Measurements from ENCODE around the gene EVC2. TPM values are rescaled to one million over a fixed set of nuclear protein-coding genes. Genes with fewer than 3 reads are reported as not detected.

EVC2 gene
- polyA plus RNA-seq, 1 donor from 2014 or later: 0.27 TPM

DNA sequence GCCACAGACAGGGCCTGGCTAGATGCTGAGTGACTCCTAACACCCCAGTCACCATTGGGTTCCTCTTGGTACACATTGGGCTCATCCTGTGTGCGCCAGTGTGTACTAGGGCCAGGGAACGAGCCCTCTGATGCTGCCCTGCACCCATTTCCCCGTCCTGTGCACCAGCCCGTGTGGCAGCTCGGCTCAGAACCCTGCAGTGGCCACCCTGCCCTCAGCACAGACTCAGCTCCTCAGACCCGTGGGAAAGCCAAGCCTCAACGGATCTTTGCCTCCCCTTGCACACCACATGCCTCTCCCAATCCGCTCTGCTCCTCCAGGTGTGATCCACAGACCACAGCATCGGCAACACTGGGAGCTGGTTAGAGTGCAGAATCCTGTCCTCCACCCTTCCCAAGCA, 41.2 kb upstream of the EVC2 start:
- no peak overlapping the region for H2AFZ ChIP-seq (ENCODE audit: low read depth, low read length)
- no peak overlapping the region for H3K4me2 ChIP-seq (ENCODE audit: low read length)

GRCh38 chr4:5747738-5748375, 39.5 kb upstream of the EVC2 start:
- Histone ChIP-seq H2AFZ (ENCODE audit: low read depth, low read length) (no peak overlapping the region), H3K4me2 (ENCODE audit: low read length) (no peak overlapping the region), H3K36me3 (ENCODE audit: insufficient read depth, low read length) (no peaks in the 10 kb centered on the region), H3F3A (ENCODE audit: insufficient read depth, low read length, poor library complexity, severe bottlenecking) (no peaks in the 10 kb centered on the region), H3K9ac (ENCODE audit: low read length) (no peak overlapping the region), H4K20me1 (ENCODE audit: insufficient read depth) (no peaks in the 10 kb centered on the region), H3K79me2 (replicated peaks; ENCODE audit: insufficient read depth, low read length) (no peaks in the 10 kb centered on the region), H3K9me2 (ENCODE audit: insufficient read depth, low read length) (no peaks in the 10 kb centered on the region), H3K9me3 (ENCODE audit: low read length) (no peaks in the 10 kb centered on the region), H3K27ac (ENCODE audit: low read length) (no peak overlapping the region), H3K4me3 (ENCODE audit: low read length) (no peak overlapping the region), H3K27me3 (ENCODE audit: insufficient read depth, low read depth, low read length) (no peaks in the 10 kb centered on the region)
- TF ChIP-seq MXI1 (conservative IDR thresholded peaks at IDR 0.05; ENCODE audit: poor library complexity, severe bottlenecking): no peak
- no peak for TF ChIP-seq SMC3 (conservative IDR thresholded peaks at IDR 0.05; ENCODE audit: poor library complexity)
- no peak for TF ChIP-seq EP300 (conservative IDR thresholded peaks at IDR 0.05; ENCODE audit: poor library complexity, severe bottlenecking)
- no peak for TF ChIP-seq POLR2AphosphoS5 (IDR thresholded peaks at IDR 0.05)

More for the DNA sequence above, 41.2 kb upstream of the EVC2 start:
- no peak overlapping the region for H3K4me3 ChIP-seq (ENCODE audit: low read length)
- no peaks in the 10 kb centered on the region for H3F3A ChIP-seq (ENCODE audit: insufficient read depth, low read length, poor library complexity, severe bottlenecking)
- no peaks in the 10 kb centered on the region for H4K20me1 ChIP-seq (ENCODE audit: insufficient read depth)
- H3K36me3 ChIP-seq (ENCODE audit: insufficient read depth, low read length): no peaks in the 10 kb centered on the region
- H3K9me2 ChIP-seq (ENCODE audit: insufficient read depth, low read length): no peaks in the 10 kb centered on the region
- no peaks in the 10 kb centered on the region for H3K27me3 ChIP-seq (ENCODE audit: insufficient read depth, low read depth, low read length)
- TF ChIP-seq EZH2 (IDR thresholded peaks at IDR 0.05; ENCODE audit: borderline replicate concordance, insufficient read depth, low read length, poor library complexity, severe bottlenecking) (no peak), POLR2AphosphoS5 (IDR thresholded peaks at IDR 0.05) (no peak), TAF1 (IDR thresholded peaks at IDR 0.05; ENCODE audit: low read depth) (no peak), REST (IDR thresholded peaks at IDR 0.05; ENCODE audit: borderline replicate concordance) (no peak), SMC3 (conservative IDR thresholded peaks at IDR 0.05; ENCODE audit: poor library complexity) (no peak), RAD21 (conservative IDR thresholded peaks at IDR 0.05) (no peak), EP300 (conservative IDR thresholded peaks at IDR 0.05; ENCODE audit: poor library complexity, severe bottlenecking) (no peak), MXI1 (conservative IDR thresholded peaks at IDR 0.05; ENCODE audit: poor library complexity, severe bottlenecking) (no peak)
- TF ChIP-seq, protein P1, sequence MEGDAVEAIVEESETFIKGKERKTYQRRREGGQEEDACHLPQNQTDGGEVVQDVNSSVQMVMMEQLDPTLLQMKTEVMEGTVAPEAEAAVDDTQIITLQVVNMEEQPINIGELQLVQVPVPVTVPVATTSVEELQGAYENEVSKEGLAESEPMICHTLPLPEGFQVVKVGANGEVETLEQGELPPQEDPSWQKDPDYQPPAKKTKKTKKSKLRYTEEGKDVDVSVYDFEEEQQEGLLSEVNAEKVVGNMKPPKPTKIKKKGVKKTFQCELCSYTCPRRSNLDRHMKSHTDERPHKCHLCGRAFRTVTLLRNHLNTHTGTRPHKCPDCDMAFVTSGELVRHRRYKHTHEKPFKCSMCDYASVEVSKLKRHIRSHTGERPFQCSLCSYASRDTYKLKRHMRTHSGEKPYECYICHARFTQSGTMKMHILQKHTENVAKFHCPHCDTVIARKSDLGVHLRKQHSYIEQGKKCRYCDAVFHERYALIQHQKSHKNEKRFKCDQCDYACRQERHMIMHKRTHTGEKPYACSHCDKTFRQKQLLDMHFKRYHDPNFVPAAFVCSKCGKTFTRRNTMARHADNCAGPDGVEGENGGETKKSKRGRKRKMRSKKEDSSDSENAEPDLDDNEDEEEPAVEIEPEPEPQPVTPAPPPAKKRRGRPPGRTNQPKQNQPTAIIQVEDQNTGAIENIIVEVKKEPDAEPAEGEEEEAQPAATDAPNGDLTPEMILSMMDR (IDR thresholded peaks at IDR 0.05; ENCODE audit: poor library complexity, severe bottlenecking): no peak
- H3K9ac ChIP-seq (ENCODE audit: low read length): no peak overlapping the region
- H3K9me3 ChIP-seq (ENCODE audit: low read length): no peaks in the 10 kb centered on the region
- H3K79me2 ChIP-seq (replicated peaks; ENCODE audit: insufficient read depth, low read length): no peaks in the 10 kb centered on the region
- no peak overlapping the region for H3K27ac ChIP-seq (ENCODE audit: low read length)
